ENCODE results near the gene TPSAB1. TPM values are rescaled to one million over a fixed set of nuclear protein-coding genes. Genes with fewer than 3 reads are reported as not detected.

Gene TPSAB1
- total and polyA plus RNA-seq, 2 donors (not counting 3 experiments of a cell fraction or from before 2014, with no cell fraction given), result not detected

GRCh38 chr16:1289477-1289866, 49.0 kb downstream of the TPSAB1 start:
- DNase-seq (ENCODE audit: low read depth, low spot score) (no peak), FAIRE-seq (no peak)
- Histone ChIP-seq H2AFZ (ENCODE audit: low read depth, low read length) (no peak overlapping the region), H3K27me3 (ENCODE audit: control insufficient read depth in 2 of 2, insufficient read depth in 2 of 2, low read length in 2 of 2) (peaks cover 17 to 18% of the 10 kb centered on the region in 2 experiments), H3K27ac (ENCODE audit: insufficient read depth, low read depth, low read length) (no peak overlapping the region), H3K4me2 (ENCODE audit: insufficient read depth, low read length) (no peak overlapping the region), H3K4me1 (ENCODE audit: control insufficient read depth, extremely low read depth, insufficient read depth, low read length) (no peaks in the 10 kb centered on the region), H3K9ac (replicated peaks; ENCODE audit: extremely low read depth, insufficient read depth, low read length) (no peak overlapping the region), H4K20me1 (replicated peaks; ENCODE audit: control insufficient read depth, extremely low read depth, insufficient read depth, low read length) (no peaks in the 10 kb centered on the region), H3K4me3 (replicated peaks in 1 of 3; ENCODE audit: insufficient read depth in 1 of 3, low read depth in 1 of 3, low read length in 3 of 3) (no peak overlapping the region), H3K9me1 (replicated peaks; ENCODE audit: control insufficient read depth, extremely low read depth, insufficient read depth, low read length) (no peaks in the 10 kb centered on the region), H3K79me2 (ENCODE audit: control insufficient read depth, insufficient read depth, low read length) (no peaks in the 10 kb centered on the region), H3K36me3 (ENCODE audit: control insufficient read depth in 2 of 2, extremely low read depth in 1 of 2, insufficient read depth in 2 of 2, low read length in 2 of 2) (no peaks in the 10 kb centered on the region), H3K9me3 (replicated peaks; ENCODE audit: control insufficient read depth, insufficient read depth, low read length) (no peaks in the 10 kb centered on the region)
- POLR2A ChIA-PET, result no interaction called here
- no peak for TF ChIP-seq JUN (IDR thresholded peaks at IDR 0.05; ENCODE audit: borderline replicate concordance, insufficient read depth, insufficient read length, low read depth)
- no peak for TF ChIP-seq POLR2A (IDR thresholded peaks at IDR 0.05; ENCODE audit: low read depth, low read length)
- no peak for TF ChIP-seq CTCF (IDR thresholded peaks at IDR 0.05; ENCODE audit: extremely low read depth in 1 of 2, insufficient read depth in 1 of 2, low read depth in 1 of 2, low read length in 2 of 2)
- no peak for TF ChIP-seq MAX (IDR thresholded peaks at IDR 0.05; ENCODE audit: insufficient read depth, insufficient read length)
- no peak for TF ChIP-seq GATA2 (IDR thresholded peaks at IDR 0.05; ENCODE audit: insufficient read depth, insufficient read length, low read depth, low read length)
- TF ChIP-seq EZH2 (IDR thresholded peaks at IDR 0.05; ENCODE audit: borderline replicate concordance, low read depth, low read length, severe bottlenecking), result peak; percentile 38
- BruUV-seq (replicated peaks), result no TSS peak
- dilution Hi-C loops (cut with MboI; ENCODE audit: extremely low pct_ligation_motif_present, low sequenced_read_pairs) (no loop called here), intact Hi-C loops (cut with micrococcal nuclease) (no loop called here)
- CTCF ChIA-PET, result interaction anchor here (0.6 to 2.5 kb wide), 3 partner anchors 11 to 16 kb away, joined by 3 to 15 read pairs (median 3); no protein-coding TSS in a partner anchor
